ENCODE data around the gene DAB1. TPM values are rescaled to one million over a fixed set of nuclear protein-coding genes. Genes with fewer than 3 reads are reported as not detected.

The DAB1 gene
- total and polyA plus RNA-seq, 2 of the 8 experiments (the other 6 are each of a cell fraction or from before 2014, with no cell fraction given) = 4.4 to 11.8 TPM

GRCh38 chr1:57336793-57337192, 87.1 kb downstream of the DAB1 start:
- DNase-seq (ENCODE audit: low read depth in 1 of 2, low spot score in 2 of 2) (no peak), FAIRE-seq (no peak)
- no peak overlapping the region for H4K8ac ChIP-seq (ENCODE audit: extremely low read depth, insufficient read depth, low read length)
- H4K5ac ChIP-seq (ENCODE audit: insufficient read length, low read depth, low read length) = no peak overlapping the region
- peaks cover 0 to 4% (median 2%) of the 10 kb centered on the region in 4 experiments; a peak in 1 of 7 replicates for H3K4me1 ChIP-seq (replicated peaks in 1 of 4; ENCODE audit: control insufficient read depth in 3 of 4, insufficient read depth in 4 of 4, low read length in 3 of 4)
- H2BK20ac ChIP-seq (ENCODE audit: low read length) = no peak overlapping the region
- H3K9ac ChIP-seq (replicated peaks in 1 of 4; ENCODE audit: extremely low read depth in 1 of 4, low read depth in 3 of 4, low read length in 3 of 4) = no peak overlapping the region
- WGBS, 2 experiments (ENCODE audit: extremely low coverage in 1 of 2, insufficient coverage in 1 of 2, insufficient read length in 1 of 2, insufficient replicate concordance in 2 of 2, low coverage in 1 of 2, low lambda C conversion rate in 2 of 2, missing lambda C conversion rate in 1 of 2) = 65% methylated on average over 2 of the region's 2 CpGs; no CpG with 5 or more reads in 1 of the 2 experiments
- H3K9me3 ChIP-seq (ENCODE audit: insufficient read depth in 2 of 2, low read depth in 1 of 2, low read length in 1 of 2) = no peaks in the 10 kb centered on the region
- H3K23me2 ChIP-seq (ENCODE audit: low read depth, low read length) = no peaks in the 10 kb centered on the region
- H3K18ac ChIP-seq (ENCODE audit: extremely low read depth, low read length) = no peak overlapping the region
- no peak overlapping the region for H4K91ac ChIP-seq (replicated peaks; ENCODE audit: insufficient read length, low read length)
- ChIA-PET POLR2A (ENCODE audit: partially characterized antibody) (no interaction called here), CTCF (ENCODE audit: partially characterized antibody) (interaction anchor here (1.4 kb wide), 1 partner anchor 10 kb away, joined by 3 read pairs; no protein-coding TSS in a partner anchor)
- no peak overlapping the region for H2BK15ac ChIP-seq (ENCODE audit: low read length)
- H3K56ac ChIP-seq (replicated peaks; ENCODE audit: insufficient read length, low read depth, low read length) = no peak overlapping the region
- no peak overlapping the region for H2BK12ac ChIP-seq (ENCODE audit: low read depth, low read length)
- no peak overlapping the region for H3K4me3 ChIP-seq (ENCODE audit: extremely low read depth in 1 of 4, insufficient read depth in 2 of 4, low read depth in 3 of 4, low read length in 4 of 4)
- no peak overlapping the region for H2BK120ac ChIP-seq (replicated peaks; ENCODE audit: low read depth, low read length)
- TF ChIP-seq SP2 (IDR thresholded peaks at IDR 0.05; ENCODE audit: low read length) (no peak), CEBPB (IDR thresholded peaks at IDR 0.05; ENCODE audit: low read depth, low read length) (no peak), EP300 (IDR thresholded peaks at IDR 0.05; ENCODE audit: borderline replicate concordance in 1 of 2, low read depth in 2 of 2, low read length in 2 of 2) (no peak), SP1 (IDR thresholded peaks at IDR 0.05; ENCODE audit: low read depth, low read length) (no peak), CBX5 (IDR thresholded peaks at IDR 0.05; ENCODE audit: low read depth, low read length) (no peak), CREB1 (IDR thresholded peaks at IDR 0.05) (no peak), ATF2 (IDR thresholded peaks at IDR 0.05; ENCODE audit: low read length) (no peak), YY1 (IDR thresholded peaks at IDR 0.05; ENCODE audit: low read depth, low read length) (no peak), RBBP5 (IDR thresholded peaks at IDR 0.05; ENCODE audit: borderline replicate concordance, low read depth, low read length) (no peak), SUZ12 (IDR thresholded peaks at IDR 0.05; ENCODE audit: low read length) (no peak), BCL11A (IDR thresholded peaks at IDR 0.05; ENCODE audit: low read depth in 2 of 2, low read length in 2 of 2) (no peak), EGR1 (IDR thresholded peaks at IDR 0.05; ENCODE audit: borderline replicate concordance, low read depth, low read length) (no peak)
- H3K36me3 ChIP-seq (ENCODE audit: control insufficient read depth in 2 of 4, insufficient read depth in 4 of 4, low read length in 3 of 4) = no peaks in the 10 kb centered on the region
- H3K23ac ChIP-seq (ENCODE audit: insufficient read length) = no peak overlapping the region
- no peak overlapping the region for H3K4me2 ChIP-seq (ENCODE audit: insufficient read depth in 1 of 2, low read depth in 2 of 2, low read length in 2 of 2)
- no peaks in the 10 kb centered on the region for H3K79me1 ChIP-seq (ENCODE audit: low read depth, low read length)
- no peak overlapping the region for H3K14ac ChIP-seq (ENCODE audit: insufficient read length)
- peaks cover 0 to 1% of the 10 kb centered on the region in 2 experiments for H4K20me1 ChIP-seq (replicated peaks in 1 of 2; ENCODE audit: control insufficient read depth in 1 of 2, insufficient read depth in 2 of 2, low read length in 2 of 2)
- H3K79me2 ChIP-seq (ENCODE audit: control insufficient read depth in 1 of 2, insufficient read depth in 2 of 2, low read length in 2 of 2) = no peaks in the 10 kb centered on the region
- no peak overlapping the region for H2AFZ ChIP-seq (ENCODE audit: low read length)
- no peak overlapping the region for H3K4ac ChIP-seq (replicated peaks; ENCODE audit: insufficient read length, low read depth, low read length)
- no peak overlapping the region for H2AK5ac ChIP-seq (ENCODE audit: low read depth, low read length)
- no peak overlapping the region for H2BK5ac ChIP-seq (ENCODE audit: low read depth, low read length)
- no peak overlapping the region for H3K27ac ChIP-seq (ENCODE audit: low read depth, low read length)
- H3K27me3 ChIP-seq (replicated peaks in 1 of 4; ENCODE audit: control insufficient read depth in 3 of 4, extremely low read depth in 1 of 4, insufficient read depth in 3 of 4, low read length in 3 of 4) = no peaks in the 10 kb centered on the region

All from H1 (cell line).